Upper lobe of left lung (tissue), 4 donors: ENCODE data around the gene RAB41.

Source experiments
- CTCF ChIP-seq, 6 experiments: fragments of 450-650 bp in 4 of 6; fragments of 200-600 bp in 2 of 6; sonication (generic) in 2 of 6; IDR thresholded peaks; one replicate each; pipeline ENCODE4 v1.5.1; 2016 to 2019; ENCODE audit warnings: antibody characterized with exemption in 6 of 6
- EP300 ChIP-seq, 4 donors: sonication (generic); formaldehyde crosslinking; IDR thresholded peaks; one replicate each; pipeline ENCODE4 v1.5.1; 2017; ENCODE audit warnings: antibody characterized with exemption in 4 of 4, control low read depth in 2 of 4
- POLR2A ChIP-seq, 4 donors: fragments of 450-650 bp; IDR thresholded peaks; one replicate each; pipeline ENCODE4 v1.5.1; 2016 to 2017; ENCODE audit warnings: antibody characterized with exemption in 4 of 4, mild to moderate bottlenecking in 2 of 4
- POLR2AphosphoS5 ChIP-seq, 2 donors: sonication (generic); formaldehyde crosslinking; IDR thresholded peaks; one replicate each; pipeline ENCODE4 v1.5.1; 2017; ENCODE audit warnings: antibody characterized with exemption in 2 of 2

- TF ChIP-seq POLR2AphosphoS5 (IDR thresholded peaks at IDR 0.05) (no peak), CTCF (IDR thresholded peaks at IDR 0.05) (no peak), EP300 (IDR thresholded peaks at IDR 0.05) (no peak), POLR2A (IDR thresholded peaks at IDR 0.05) (no peak)
Measured at GRCh38 chrX:70313503-70313902, 31.5 kb downstream of the RAB41 start.
